NK-92 (cell line): ENCODE results near the gene RPGRIP1L.

Source experiments
- DNase-seq: peaks from one replicate; lab custom pipeline; 2025; ENCODE audit not compliant: unreplicated experiment; lab: John Stamatoyannopoulos, UW

RPGRIP1L gene

DNA sequence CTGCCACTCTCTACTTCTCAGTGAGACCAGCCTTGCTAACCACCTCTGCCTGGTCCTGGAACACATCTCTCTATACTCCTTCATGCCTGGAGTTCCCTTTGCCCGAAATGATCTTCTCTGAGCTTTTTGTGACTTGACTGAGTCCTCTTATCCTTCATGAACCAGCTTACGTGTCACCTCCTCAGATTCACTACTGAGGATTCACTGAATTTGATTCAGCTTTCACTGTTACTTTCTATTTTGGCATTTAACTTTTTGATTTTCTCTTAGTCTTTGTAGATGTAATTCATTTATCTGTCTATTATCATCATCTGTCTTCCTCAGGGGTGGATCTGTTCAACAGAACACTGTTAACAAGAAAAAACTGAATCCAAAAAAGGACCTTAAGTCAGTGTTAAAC lies 95.6 kb downstream of the RPGRIP1L start:
- no peak for DNase-seq

DNA sequence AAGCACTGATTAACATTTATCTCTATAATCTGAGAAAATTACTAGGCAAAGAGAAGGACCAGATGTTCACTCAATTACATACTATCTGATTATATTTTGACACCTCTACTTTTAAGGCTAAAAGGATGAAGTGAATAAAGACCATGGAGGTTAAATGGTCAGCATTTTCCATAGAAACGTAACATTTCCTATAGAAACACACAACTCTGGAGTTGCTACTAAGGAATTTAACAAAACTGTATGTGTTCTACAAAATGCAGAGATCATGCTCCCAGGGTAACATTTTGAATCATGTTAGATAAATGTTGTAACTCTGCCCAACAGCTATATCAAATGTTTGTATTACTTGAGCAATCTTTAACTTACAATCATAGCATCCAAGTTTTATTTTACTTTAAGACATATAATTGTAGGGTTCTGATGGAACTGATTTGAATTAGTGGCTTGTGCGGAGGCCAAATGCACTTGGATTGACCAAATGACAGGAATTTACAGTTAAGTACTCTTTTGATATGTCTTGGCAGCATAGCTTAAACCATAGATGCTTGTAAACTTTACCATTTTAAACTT lies 97.7 kb downstream of the RPGRIP1L start:
- DNase-seq: no peak

DNA sequence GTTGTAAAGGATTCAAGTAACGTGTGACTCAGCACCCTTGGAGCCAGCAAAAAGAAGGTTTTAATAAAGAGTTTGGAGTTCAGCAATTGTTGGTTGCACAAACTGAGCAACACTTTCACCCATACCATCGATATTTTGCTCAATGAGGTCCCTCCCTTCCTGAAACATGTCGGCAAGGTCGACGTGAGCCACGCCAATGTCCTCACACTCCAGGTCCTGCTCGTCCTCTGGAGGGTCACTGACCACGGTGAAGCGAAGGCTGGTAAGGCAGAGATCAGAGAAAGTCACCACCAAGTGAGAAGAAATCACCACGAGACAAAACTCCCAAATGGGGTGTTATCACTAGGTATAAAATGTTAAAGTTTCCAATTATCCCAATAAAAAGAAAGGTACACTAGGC lies 98.3 kb downstream of the RPGRIP1L start:
- DNase-seq: no peak

DNA sequence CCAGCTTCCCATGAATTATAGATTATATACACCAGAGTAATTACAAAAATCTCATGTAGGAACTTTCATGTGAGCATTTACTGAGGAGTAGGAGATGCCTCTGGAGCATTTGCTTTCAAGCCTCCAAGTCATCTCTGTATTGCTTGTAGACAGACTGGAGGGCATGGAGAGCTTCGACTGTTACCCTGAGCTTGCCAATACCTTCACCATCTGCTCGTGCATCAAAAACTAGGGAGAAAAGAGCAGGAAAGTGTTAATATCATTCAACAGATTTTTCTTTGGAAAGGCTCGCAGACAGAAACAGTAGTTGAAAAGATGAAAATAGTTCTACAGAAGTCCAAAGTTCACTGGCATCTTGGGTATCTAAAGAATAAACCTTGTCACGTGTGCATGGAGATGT lies 101.7 kb downstream of the RPGRIP1L start:
- no peak for DNase-seq

DNA sequence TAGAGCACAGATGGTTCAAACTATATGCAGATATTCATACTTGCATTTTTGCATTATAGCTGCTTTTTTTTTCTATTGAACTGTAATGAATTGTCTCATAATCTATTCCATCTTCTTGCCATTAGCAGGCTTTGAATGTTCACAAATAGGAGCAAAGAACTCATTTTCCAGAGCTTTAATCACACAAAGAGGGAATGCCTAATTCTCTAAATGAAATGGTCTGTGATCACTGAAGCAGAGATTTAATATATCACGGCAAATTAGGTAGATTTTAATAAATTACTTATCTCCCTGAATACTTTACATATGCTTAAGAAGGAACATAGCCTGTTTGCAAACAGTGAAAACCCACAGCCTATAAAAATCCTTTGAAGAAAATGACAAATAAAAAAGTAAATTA lies 103.0 kb downstream of the RPGRIP1L start:
- no peak for DNase-seq

DNA sequence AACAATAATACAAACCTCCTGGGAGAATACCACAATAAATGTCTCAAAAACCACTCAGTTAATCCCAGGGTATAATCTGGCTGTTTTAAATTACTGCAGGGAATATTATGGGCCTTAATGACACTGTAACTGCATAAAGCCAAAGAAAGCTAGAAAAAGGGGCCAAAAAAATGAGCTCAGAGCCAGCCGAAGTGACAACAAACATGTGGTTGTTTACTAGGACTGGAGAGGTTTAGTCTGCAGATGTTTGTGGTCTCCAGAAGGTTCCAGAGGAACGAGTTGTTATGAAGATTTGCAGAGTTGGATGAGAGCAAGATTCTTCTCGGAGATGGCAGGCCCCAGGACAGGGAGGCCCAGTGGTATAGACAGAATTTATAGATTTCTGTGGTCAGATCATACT lies 103.5 kb downstream of the RPGRIP1L start:
- DNase-seq: no peak

DNA sequence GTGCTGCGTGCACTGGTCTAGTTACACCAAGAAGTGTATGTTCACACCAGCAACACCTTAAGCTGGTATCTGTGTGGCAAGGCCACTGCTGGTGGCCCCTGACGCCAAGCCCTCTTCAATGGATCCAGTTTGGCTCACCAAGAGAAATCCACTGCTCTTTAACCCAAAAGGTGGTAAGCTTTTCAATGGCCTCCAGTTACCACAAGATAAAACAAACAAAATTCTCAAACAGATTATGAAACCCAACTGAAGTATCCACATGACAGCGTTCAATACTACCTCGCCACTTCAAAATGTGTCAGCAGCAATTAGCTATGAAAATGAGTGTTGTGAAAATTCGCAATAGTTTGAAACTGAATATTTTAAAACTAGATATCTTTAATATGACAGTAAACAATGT lies 104.1 kb downstream of the RPGRIP1L start:
- no peak for DNase-seq

DNA sequence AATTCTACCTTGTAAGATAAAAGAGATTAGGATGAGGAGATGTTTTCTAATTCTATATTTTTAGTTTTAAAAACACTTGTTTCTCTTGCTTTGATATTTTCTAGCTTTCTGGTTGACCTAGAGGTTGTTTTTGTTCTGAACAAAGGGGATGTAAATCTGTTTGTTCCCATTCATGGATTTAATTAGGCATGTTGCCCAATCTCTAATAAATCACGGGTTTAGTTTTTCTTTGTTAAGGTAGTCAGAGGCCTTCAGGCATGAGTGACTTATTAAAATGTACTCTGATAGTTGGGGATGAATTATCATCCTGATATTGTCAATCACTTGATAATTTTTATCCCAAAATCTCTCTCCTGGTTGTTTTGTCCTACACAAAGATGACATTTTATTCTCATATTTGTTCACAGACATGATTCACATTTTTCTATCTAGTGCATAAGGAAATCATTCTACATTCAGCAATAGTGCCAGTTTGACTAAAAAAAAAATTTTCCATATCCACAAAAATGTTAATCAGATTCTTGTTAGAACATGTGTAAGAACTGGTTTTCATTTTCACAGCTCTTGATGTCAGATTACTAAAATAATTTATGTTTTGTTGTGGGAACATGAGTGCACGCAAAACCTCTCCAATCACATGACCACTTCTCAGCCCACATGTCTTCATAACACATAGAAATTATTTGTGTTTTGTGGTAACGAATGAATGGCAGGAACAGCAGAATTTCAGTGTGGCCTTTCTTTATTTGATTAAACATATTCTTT lies 105.0 kb downstream of the RPGRIP1L start:
- DNase-seq: no peak

DNA sequence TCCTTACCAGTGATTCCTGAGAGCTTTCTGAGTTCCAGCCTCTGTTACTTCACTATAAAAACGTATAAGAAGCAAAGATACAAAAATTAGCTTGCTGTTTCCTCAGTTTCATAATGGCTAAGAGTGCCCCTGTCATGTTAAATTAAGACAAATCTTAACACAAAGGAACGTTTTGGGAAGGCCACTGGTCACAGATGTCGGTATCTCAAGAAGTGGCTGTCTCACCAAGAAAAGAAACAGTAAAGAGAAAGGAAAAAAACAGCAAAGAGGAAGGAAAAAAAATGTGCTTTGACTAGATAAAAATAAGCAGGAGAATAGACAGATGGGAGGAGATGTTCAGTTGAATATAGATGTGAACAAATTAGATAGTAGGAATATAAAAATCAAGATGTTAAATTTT lies 105.9 kb downstream of the RPGRIP1L start:
- DNase-seq: no peak

DNA sequence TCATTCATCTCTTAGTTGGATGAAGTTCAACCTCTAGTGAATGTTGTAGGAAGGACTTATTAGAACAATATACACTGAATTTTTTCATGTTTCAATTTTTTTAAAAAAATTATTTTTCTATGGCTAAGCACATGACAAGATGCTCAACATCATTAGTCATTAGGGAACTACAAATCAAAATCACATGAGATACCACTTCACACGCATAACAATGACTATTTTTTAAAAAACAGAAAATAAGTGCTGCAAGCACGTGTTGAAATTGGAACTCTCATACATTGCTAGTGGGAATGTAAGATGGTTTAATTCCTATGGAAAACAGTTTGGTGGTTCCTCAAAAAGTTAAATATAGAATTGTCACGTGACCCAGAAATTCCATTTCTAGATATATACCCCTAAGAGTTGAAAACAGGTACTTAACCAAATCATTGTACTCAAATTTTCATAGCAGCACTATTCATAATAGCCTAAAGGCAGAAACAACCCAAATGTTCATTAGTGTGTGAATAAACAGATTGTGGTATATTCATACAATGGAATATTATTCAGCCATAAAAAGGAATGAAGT lies 115.5 kb downstream of the RPGRIP1L start:
- DNase-seq: no peak

DNA sequence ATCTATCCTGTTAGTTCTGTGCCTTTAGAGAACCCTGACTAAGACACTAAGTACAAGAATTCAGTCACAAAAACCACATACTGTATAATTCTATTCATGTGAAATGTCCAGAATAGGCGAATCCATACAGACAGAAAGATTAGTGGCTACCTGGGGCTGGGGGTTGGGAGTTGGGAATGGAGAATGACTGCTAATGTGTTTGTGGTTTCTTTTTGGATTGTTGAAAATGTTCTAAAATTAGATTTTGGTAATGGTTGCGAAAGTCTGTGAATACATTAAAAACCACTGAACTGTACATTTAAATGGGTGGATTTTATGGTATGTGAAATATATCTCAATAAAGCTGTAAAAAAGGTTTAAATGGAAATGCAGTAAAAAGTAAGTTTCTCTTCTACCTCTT lies 120.3 kb downstream of the RPGRIP1L start:
- no peak for DNase-seq

DNA sequence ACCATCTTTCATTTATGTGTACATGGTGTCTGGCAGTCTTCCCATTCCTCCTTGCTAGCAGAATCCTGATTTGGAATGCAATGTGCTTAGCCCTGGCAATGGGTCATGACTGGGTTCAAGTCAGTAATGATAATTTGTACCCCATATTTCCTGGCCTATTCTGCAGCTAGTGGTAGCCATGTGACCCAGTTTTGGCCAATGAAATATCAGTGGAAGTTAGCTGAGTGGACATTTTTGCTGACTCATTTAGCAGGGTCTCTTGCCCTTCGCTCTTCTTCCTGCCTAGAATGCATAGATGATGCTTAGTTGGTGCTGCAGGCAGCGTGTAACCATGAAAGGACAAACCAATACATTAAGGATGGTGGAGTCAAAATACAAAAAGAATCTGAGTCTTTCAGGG lies 121.9 kb downstream of the RPGRIP1L start:
- DNase-seq: no peak

DNA sequence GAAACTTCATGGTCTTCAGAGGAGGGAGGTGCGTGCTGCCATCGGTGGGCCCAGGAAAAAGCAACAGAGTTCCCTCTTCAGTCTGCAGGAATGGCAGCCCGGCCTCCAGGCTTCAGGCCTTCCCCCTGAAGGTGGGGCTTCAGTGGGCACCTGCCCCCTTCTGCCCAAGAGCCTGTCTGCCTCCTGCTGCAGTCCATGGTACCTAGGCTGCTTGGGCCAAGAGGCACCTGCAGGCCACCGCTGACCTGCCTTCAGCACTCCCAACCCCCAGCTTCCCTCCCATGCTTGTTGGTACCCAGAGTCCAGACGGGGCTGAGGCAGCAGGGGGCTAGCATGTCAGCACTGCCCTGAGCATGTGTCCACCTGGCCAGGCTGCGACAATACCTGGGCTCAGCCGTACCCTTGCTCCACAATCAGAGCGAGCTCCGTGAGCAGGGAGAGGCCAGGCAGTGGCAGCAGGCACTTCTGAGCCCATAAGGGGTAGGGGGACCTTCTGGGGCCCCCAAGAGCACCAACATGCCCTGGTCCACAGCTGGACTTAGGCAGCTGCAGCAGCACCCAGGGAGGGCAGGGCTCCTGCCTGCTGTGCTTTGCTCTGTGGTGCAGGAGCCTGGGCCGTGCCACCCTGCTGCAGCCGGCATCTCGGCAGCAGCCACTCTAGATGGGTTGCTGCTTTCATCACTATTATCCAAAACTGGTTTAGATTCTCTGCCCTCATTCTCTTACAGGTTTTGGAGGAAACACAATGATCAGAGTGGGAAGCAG lies 123.4 kb downstream of the RPGRIP1L start:
- no peak for DNase-seq

DNA sequence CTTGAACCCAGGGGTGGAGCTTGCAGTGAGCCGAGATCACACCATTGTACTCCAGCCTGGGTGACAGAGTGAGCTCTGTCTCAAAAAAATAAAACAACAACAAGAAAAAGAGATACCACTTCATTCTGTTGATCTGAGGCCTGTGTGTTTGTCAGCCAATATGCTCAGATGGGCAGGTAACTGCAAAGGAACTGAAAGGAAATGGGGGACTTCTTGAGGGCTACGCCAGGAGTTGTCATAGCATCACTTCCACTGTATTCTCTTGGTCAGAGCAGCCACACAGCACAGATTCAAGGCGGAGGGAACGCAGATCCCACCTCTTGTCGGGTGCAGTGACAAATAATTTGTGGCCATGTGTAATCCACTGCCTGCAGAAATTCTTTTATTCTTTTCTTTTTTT lies 126.8 kb downstream of the RPGRIP1L start:
- no peak for DNase-seq

DNA sequence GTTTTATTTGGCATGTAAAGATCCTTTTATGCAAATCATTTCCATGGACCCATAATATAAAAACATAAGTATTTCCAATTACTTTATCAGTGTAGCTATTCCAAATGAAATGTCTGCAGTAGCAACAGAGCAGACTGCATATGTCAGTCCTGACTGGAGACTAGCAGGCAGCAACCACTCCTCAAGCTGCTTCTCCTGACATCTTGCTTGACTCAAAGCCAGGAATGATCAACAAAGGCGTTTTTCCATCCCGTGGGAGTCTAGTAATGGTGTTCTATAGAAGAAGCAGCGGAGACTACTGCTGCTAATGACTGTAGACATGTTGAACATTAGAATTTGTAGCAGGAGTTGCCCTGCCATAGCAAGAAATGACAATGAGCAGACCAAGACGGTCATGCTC lies 127.4 kb downstream of the RPGRIP1L start:
- DNase-seq: no peak

DNA sequence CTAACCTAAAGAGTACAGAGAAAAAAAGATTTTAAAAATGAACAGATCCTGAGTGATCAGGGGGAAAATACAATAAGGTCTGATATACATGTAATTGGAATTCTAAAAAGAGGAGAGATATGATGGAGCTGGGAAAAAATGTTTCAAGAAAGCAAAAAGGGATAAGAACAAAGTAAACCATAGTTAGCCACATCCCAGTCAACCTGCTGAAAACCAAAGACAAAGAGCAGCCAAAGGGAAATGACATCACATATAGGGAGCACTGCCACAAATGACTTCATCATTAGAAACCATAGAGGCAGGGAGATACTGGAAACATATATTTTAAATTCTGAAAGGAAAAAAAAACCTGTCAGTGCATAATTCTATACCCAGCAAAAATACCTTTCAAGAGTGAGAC lies 131.9 kb downstream of the RPGRIP1L start:
- DNase-seq: no peak

DNA sequence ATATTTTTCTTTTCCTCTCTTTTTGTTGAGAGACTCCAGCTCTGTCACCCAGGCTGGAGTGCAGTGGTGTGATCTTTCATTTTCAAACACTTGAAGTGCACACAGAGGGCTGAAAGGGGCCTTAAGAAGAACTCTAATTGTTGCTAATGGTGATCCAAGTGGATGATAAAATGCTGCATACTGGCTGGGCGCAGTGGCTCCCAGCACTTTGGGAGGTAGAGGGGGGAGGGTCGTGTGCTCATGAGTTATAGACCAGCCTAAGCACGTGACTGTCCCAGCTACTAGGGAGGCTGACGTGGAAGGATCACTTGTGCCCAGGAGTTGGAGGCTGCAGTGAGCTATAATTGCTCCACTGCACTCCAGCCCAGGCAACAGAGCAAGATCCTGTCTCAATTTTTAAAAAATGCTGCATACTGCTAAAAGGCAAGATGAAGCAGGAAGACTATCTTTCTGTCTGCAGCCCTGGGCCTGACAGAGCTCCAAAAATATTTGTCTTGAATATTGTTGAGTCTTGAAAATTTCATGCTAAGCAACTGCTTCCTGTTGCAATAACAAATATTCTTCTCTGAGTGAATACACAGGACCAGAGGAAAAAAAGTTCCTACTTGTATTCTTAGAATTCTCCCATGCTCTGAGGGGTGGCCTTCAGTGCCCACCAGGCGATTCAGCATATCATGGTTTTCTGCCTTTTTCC lies 137.0 kb downstream of the RPGRIP1L start:
- no peak for DNase-seq

DNA sequence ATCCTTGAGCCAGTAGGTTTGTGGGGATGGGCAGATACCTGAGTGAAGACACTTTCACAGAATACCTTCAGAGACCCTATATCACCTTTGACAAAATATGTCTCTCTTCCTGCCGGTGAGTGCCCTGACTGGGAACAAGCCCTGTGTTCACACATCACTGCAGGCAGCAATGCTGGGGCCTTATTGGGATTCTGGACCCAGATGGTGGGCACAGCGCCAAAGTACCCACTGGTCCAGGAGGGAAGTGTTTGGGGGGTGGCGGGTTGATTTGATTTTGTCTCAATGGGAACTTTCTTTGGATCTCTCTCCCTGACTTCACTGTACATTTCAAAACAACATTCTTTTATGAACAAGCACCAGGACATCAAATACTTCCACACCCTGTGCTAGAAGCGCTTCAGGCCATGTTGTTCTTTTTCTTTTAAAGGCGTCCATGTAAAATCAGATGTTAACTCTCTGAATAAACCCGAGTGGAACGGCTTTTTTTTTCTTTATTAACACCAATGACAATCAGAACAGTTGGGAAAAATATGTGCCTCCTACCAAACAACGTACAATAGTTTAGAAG lies 138.3 kb downstream of the RPGRIP1L start:
- DNase-seq: no peak

DNA sequence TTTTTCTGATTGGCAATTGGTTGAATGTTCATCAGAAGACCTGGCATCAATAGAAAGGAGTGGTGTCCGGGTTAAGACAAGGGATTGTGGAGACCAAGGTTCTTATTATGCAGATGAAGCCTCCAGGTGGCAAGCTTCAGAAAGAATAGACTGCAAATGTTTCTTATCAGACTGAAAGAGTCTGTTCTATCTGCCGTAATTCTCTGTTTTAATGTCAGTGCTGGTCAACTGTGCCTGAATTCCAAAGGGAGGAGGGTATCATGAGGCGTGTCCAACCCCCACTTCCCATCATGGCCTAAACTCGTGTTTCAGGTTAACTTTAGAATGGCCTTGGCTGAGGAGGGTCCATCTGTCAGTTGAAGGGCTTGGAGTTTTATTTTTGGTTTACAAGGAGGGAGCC lies 140.2 kb downstream of the RPGRIP1L start:
- no peak for DNase-seq

DNA sequence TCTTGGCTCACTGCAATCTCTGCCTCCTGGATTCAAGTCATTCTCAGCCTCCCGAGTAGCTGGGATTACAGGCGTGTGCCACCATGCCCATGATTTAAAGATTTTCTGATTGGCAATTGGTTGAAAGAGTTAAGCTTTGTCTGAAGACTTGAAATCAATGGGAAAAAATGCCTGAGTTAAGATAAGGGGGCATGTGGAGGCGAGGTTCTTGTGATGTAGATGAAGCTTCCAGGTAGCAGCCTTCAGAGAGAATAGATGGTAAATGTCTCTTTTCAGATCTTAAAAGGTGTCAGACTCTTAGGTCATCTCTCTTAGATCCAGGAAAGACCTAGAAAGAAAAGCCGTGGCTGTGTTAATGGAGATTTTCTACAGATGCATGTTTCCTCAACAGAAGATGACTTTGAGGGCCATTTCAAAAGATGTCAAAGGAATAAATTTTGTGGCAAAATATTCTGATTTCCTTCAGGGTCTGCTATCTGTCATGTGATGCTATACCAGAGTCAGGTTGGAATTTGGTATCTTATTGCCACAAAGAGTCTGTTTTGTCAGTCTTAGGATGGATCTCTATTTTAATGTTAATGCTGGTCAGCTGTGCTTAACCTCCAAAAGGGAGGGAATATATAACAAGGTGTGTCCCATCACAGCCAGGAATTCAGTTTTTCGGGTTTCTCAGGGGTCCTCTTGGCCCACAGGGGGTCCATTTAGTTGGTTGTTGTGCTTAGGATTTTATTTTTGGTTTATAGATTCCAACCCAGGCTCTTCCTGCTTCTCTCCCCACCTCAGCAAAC lies 142.4 kb downstream of the RPGRIP1L start:
- DNase-seq: no peak
